NCI-H187 treated with DMSO at 0.1 percent for 48 hours (cell line): ENCODE results near the gene TACC3.

Source experiments
- DNase-seq: peaks from one replicate; lab custom pipeline; 2025; lab: John Stamatoyannopoulos, UW

Gene TACC3

DNA sequence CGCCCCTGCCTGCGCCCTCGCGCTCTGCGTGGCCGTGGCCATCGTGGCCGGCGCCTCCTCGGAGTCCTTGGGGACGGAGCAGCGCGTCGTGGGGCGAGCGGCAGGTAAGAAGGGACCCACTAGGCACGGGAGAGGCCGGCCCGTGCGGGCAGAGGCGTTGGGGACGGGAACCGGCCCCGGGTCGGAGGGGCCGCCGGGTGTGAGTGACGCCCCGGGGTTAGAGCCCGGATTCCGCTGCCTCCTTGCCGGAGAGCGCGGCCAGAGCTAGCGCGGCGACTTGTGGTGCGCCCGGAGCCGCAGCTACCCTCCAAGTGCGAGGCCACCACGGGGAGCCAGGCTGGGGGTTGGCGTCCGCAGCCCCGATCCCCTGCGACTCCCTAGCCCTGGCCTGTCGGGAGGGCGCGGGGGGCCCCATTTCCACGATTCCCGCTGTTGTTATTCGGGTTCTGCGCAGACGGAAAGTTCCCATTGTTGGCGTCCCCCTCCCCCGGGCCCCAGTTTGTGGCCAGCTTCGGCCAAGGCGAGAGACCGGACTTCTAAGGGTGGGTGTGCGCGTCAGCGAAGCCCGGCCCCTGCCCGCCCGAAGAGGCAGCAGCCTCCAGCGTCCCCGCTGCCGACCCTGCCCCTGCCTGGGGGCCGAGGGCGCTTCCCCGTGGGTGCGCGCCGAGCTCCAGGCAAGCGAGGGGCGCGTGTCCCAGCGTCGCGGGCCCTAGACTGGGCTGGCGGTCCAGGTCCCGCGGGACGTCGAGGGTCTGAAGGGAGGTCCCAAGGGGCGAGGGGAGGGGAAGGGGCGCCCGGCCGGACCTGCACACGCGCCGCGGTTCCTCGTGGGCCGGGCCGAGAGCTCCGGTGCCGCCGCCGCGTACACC, 72.9 kb downstream of the TACC3 start:
- DNase-seq, result no peak
